ENCODE data around the gene TBKBP1.

The TBKBP1 gene

DNA sequence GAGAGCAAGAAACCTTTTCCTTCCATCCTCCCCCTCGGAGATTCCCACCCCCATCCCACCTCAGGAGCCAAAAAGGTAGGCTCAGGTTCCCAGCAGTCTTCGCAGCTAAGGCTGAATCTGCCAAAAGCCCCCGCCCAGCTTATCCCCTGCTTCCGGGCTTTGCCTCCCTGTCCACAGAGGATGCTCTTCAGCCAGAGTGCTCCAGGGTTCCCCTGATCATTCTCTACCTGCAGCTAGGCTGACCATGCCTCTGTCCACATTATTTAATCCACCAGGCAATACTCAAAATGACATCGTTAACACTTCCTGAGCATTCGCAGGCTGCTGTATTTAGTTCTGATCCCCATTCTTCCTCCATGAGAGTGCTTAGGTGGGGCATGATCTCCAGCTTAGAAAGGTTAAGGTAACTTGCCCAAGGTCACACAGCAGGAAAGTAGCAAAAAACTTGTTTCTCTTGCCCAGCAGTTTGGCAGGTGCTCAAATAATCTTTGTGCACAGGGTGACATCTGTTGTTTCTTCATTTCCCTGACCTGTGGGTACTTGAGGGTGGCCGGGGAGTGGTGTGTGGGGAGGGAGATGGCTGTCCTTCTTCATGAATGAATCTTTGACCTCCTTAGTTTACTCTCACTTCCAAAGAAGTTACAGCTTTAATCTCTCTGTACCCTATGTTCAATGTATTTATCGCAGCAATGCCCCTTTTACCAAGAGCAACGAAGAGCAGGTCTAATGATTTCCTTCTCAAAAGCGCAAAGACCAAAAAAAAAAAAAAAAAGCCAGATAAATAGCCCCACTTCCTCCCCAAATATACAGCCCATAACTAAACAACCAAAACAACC, 848 bp upstream of the TBKBP1 start:
- H3K4me3 ChIP-seq (replicated peaks in 1 of 2; ENCODE audit: low read depth in 2 of 2, low read length in 2 of 2): peak overlapping the region; percentile 65 to 67
- DNase-seq (ENCODE audit: low read depth in 2 of 2): no peak
- TF ChIP-seq, protein P1, sequence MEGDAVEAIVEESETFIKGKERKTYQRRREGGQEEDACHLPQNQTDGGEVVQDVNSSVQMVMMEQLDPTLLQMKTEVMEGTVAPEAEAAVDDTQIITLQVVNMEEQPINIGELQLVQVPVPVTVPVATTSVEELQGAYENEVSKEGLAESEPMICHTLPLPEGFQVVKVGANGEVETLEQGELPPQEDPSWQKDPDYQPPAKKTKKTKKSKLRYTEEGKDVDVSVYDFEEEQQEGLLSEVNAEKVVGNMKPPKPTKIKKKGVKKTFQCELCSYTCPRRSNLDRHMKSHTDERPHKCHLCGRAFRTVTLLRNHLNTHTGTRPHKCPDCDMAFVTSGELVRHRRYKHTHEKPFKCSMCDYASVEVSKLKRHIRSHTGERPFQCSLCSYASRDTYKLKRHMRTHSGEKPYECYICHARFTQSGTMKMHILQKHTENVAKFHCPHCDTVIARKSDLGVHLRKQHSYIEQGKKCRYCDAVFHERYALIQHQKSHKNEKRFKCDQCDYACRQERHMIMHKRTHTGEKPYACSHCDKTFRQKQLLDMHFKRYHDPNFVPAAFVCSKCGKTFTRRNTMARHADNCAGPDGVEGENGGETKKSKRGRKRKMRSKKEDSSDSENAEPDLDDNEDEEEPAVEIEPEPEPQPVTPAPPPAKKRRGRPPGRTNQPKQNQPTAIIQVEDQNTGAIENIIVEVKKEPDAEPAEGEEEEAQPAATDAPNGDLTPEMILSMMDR (IDR thresholded peaks at IDR 0.05; ENCODE audit: low read depth, low read length): no peak

DNA sequence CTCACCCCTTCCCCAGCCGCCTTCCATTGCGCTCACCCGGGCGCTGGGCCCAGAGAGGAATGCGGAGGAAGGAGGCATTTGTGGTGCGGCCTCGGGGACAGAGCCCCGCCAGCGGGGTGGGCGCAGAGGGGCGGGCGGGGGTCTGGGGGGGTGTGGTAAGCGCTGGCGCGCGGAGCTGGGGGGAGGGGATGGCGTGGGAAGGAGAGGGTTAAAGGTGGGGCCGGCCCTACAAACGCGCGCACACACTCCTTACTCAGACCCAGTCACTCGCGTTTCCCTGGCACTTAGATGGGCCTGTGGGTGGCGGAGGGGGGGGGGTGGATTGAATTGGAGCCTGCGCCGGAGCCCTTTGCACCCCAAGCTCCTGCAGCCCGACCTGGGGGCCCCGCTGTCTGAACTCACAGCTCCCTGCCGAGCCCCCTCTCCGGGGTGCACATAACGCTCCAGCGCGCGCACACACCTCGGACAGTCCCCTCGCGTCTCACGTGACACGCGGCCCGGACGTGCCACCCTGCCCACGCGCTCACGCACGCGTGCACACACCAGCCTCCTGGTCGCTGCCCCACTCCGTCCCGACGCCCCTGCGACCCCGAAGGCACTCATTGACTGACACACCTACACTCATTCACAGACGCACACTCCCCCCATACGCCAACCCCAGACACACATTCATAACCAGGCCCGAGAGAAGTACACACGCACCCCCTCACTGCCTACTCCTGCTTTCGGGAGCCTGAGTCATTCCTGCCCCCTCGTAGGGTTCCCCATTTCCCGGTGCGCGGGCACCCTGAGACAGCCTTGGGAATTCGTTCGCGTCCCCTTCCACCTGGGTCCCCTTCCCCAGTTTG, 844 bp downstream of the TBKBP1 start:
- TF ChIP-seq, protein P1 (IDR thresholded peaks at IDR 0.05; ENCODE audit: low read depth, low read length): no peak
- peak; percentile 49 to 77 for DNase-seq (ENCODE audit: low read depth in 2 of 2)

DNA sequence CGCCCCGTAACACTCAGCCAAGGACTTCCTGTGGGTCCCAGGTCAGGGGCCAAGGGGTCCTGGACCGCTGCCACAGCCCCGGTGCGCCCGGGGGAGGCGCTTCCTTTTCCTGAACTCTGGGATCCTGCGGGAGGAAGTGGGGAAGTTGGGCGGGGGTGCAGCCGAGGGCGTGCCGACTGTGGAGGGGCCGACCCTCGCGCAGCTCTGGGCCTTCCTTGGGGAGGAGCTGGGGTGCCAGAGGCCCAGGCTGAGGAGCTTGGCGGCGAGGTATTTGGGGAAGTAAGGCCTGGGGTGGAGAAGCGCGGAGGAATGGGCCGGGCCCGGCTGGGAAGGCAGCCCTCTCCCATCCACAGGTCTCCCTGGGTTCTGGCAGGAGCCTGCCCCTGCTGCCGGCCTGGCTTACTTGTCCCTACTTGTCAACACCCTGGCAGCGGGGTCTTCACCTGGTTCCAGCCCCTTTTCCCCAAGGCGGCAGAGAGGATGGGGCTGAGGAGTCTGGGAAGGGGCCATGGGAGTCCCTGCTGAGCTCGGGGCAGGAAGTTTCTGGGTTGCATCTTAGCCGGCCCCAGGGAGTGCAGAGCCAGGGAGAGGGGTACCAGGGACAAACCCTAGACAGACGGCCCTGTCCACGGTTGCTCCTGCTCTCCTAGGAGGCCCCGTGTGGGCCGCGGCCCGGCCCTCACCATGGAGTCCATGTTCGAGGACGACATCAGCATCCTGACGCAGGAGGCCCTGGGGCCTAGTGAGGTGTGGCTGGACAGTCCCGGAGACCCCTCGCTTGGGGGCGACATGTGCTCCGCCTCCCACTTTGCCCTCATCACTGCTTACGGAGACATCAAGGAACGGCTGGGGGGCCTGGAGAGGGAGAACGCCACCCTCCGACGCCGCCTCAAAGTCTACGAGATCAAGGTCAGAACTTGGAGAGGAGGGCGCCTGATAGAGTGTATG, 1.7 kb downstream of the TBKBP1 start:
- TF ChIP-seq, protein P1 (IDR thresholded peaks at IDR 0.05; ENCODE audit: low read depth, low read length): no peak
- peak in 1 of 2 donors; percentile 66 for DNase-seq (ENCODE audit: low read depth in 2 of 2)
- H3K4me3 ChIP-seq (replicated peaks in 1 of 2; ENCODE audit: low read depth in 2 of 2, low read length in 2 of 2): peak overlapping the region; percentile 65 to 67

More for the DNA sequence above, 844 bp downstream of the TBKBP1 start:
- peak overlapping the region; percentile 65 to 67 for H3K4me3 ChIP-seq (replicated peaks in 1 of 2; ENCODE audit: low read depth in 2 of 2, low read length in 2 of 2)

DNA sequence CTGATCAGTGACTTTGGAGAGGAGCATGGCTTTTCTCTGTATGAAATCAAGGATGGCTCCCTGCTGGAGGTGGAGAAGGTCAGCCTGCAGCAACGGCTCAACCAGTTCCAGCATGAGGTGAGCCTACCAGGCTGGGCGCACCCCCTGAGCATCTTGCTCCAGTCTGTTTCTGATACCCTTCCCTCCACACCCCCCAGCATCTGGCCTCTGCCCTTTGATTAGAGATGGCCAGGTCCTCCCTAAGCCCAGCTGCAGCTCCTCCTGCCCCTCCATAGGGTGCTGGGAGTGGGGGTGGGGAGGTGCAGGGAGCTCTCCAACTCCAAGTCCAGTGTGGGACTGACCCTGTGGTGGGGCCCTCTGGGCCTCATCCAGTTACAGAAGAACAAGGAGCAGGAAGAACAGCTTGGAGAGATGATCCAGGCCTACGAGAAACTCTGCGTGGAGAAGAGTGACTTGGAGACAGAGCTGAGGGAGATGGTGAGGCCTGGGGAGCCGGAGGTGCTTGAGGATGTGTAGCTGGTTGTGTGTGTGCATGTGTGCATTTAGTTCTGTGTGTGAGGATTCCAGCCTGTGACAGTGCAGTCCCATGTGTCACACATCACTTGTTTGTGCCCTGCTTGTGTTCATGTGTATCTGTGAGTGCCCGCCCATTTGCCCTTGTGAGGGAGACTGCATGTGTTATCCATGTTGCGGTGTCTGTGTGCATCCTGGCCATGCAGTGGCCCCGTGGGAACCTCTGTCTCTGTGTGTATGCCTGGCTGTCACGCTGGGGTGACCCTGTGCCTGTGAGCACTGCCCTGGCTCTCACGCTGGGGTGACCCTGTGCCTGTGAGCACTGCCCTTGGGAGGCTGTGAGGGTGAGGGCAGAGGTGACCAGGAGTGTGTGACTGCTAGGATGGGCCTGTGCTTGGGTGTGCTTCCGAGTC, 3.0 kb downstream of the TBKBP1 start:
- DNase-seq (ENCODE audit: low read depth in 2 of 2): no peak
- TF ChIP-seq, protein P1 (IDR thresholded peaks at IDR 0.05; ENCODE audit: low read depth, low read length): no peak
- H3K4me3 ChIP-seq (replicated peaks in 1 of 2; ENCODE audit: low read depth in 2 of 2, low read length in 2 of 2): no peak overlapping the region

DNA sequence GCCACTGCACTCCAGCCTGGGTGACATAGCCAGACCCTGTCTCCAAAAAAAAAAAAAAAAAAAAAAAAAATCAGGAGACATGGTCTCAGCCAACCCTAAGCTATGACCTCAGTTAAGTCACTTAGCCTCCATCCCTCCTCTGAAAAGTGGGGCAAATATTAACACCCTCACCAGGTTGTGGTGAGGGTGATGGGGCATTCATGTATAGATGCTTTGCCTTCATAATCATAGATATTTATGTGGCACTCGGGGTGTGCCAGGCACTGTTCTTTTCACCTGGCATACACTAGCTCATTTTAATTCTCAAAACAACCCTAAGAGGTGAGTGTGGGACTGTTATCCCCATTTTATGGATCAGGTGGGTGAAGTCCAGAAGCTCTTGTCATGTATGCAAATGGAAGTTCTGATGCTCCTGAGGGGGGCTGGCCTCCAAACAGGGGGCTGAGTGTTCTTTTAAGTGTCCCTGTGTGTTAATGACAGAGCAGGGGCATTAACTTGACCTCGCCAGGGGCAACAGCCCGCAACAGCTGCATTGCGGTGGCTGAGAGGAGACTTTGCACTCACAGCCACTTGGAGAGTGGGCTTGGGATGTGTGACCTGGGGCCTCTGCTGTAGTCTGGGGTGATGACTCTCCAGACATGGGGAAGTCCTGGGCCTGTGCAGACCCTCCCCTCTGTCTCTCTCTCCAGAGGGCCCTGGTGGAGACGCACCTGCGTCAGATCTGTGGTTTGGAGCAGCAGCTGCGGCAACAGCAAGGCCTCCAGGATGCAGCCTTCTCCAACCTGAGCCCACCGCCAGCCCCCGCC, 4.1 kb downstream of the TBKBP1 start:
- no peak for DNase-seq (ENCODE audit: low read depth in 2 of 2)
- H3K4me3 ChIP-seq (replicated peaks in 1 of 2; ENCODE audit: low read depth in 2 of 2, low read length in 2 of 2): no peak overlapping the region
- TF ChIP-seq, protein P1 (IDR thresholded peaks at IDR 0.05; ENCODE audit: low read depth, low read length): no peak
